Esophagus squamous epithelium (tissue), 5 donors: Measurements from ENCODE around the gene C10orf67. TPM values are rescaled to one million over a fixed set of nuclear protein-coding genes. Genes with fewer than 3 reads are reported as not detected.

Experiments used
- DNase-seq: peaks from one replicate; lab custom pipeline; 2025; lab: John Stamatoyannopoulos, UW
- H3K27ac ChIP-seq, 4 donors: fragments of 200-600 bp; sonication (generic); one replicate each; pipeline ENCODE4 v1.5.1; 2016 to 2019; ENCODE audit warnings: mild to moderate bottlenecking in 1 of 4
- H3K27me3 ChIP-seq, 4 donors: fragments of 200-600 bp; sonication (generic); 1 replicate in 3 of 4; 2 replicates in 1 of 4; pipeline versions ENCODE4 v1.5.1 to v1.6.0; 2017 to 2021; ENCODE audit warnings: antibody characterized with exemption in 1 of 4
- H3K36me3 ChIP-seq, 3 donors: fragments of 200-600 bp; sonication (generic); one replicate each; pipeline ENCODE4 v1.5.1; 2016 to 2019
- H3K4me1 ChIP-seq, 3 donors: fragments of 200-600 bp; sonication (generic); one replicate each; pipeline ENCODE4 v1.5.1; 2017 to 2019
- H3K4me3 ChIP-seq, 4 donors: fragments of 200-600 bp; sonication (generic); 1 replicate in 3 of 4; 2 replicates in 1 of 4; pipeline ENCODE4 v1.5.1; 2016 to 2019; ENCODE audit warnings: mild to moderate bottlenecking in 2 of 4, moderate library complexity in 1 of 4
- H3K9me3 ChIP-seq, 3 donors: fragments of 200-600 bp; sonication (generic); one replicate each; pipeline ENCODE4 v1.5.1; 2016 to 2019
- POLR2A ChIP-seq, 4 donors: fragments of 450-650 bp; IDR thresholded peaks; one replicate each; pipeline ENCODE4 v1.6.1; 2017; ENCODE audit warnings: antibody characterized with exemption in 4 of 4, mild to moderate bottlenecking in 4 of 4, moderate library complexity in 3 of 4
- WGBS, 2 donors: methylation state at CpG; one replicate each; pipeline ENCODE4 v1.1.5; 2018; 5-methylcytosine and 5-hydroxymethylcytosine counted together
- intact Hi-C: fragments of 100-400 bp; cut with DNase I; formaldehyde crosslinking; loops from one replicate; pipeline ENCODE4 v1.15.0; 2022
- total RNA-seq, 4 donors: library from RNA; depleted of rRNA; stranded (reverse); fragments of >200 nt; gene quantifications; one replicate each; pipeline ENCODE4 v1.1.0, GENCODE V29; 2016
- TF ChIP-seq, protein P1 (sequence below), 6 experiments: fragments of 450-650 bp in 4 of 6; fragments of 200-600 bp in 2 of 6; sonication (generic) in 2 of 6; IDR thresholded peaks; one replicate each; pipeline ENCODE4 v1.5.1; 2016 to 2019; ENCODE audit warnings: antibody characterized with exemption in 6 of 6, mild to moderate bottlenecking in 4 of 6, moderate library complexity in 4 of 6
- donor health status: DM: yes; HTN: yes; CAD: no.

The C10orf67 gene
- total RNA-seq, 4 donors from 2014 or later = 0.18 to 0.27 TPM; not detected in 2

GRCh38 chr10:23174977-23175512 lies 169.6 kb downstream of the C10orf67 start:
- Histone ChIP-seq H3K4me1 (peaks cover 0 to 19% (median 8%) of the 10 kb centered on the region in 3 donors), H3K9me3 (no peaks in the 10 kb centered on the region), H3K36me3 (no peaks in the 10 kb centered on the region), H3K27me3 (peaks cover 11 to 98% (median 20%) of the 10 kb centered on the region in 4 donors), H3K4me3 (no peak overlapping the region), H3K27ac (no peak overlapping the region)
- DNase-seq = no peak
- WGBS, 2 donors = 34% methylated on average over 9 of the region's 14 CpGs; no CpG with 5 or more reads in 1 of the 2 donors
- intact Hi-C loops = no loop called here
- TF ChIP-seq, protein P1, sequence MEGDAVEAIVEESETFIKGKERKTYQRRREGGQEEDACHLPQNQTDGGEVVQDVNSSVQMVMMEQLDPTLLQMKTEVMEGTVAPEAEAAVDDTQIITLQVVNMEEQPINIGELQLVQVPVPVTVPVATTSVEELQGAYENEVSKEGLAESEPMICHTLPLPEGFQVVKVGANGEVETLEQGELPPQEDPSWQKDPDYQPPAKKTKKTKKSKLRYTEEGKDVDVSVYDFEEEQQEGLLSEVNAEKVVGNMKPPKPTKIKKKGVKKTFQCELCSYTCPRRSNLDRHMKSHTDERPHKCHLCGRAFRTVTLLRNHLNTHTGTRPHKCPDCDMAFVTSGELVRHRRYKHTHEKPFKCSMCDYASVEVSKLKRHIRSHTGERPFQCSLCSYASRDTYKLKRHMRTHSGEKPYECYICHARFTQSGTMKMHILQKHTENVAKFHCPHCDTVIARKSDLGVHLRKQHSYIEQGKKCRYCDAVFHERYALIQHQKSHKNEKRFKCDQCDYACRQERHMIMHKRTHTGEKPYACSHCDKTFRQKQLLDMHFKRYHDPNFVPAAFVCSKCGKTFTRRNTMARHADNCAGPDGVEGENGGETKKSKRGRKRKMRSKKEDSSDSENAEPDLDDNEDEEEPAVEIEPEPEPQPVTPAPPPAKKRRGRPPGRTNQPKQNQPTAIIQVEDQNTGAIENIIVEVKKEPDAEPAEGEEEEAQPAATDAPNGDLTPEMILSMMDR (IDR thresholded peaks at IDR 0.05) = no peak
- TF ChIP-seq POLR2A (IDR thresholded peaks at IDR 0.05) = no peak

GRCh38 chr10:23174074-23174976 lies 170.3 kb downstream of the C10orf67 start:
- intact Hi-C loops = no loop called here
- Histone ChIP-seq H3K4me1 (peaks cover 0 to 19% (median 8%) of the 10 kb centered on the region in 3 donors), H3K27me3 (peaks cover 11 to 100% (median 20%) of the 10 kb centered on the region in 4 donors), H3K4me3 (no peak overlapping the region), H3K27ac (no peak overlapping the region), H3K36me3 (no peaks in the 10 kb centered on the region), H3K9me3 (no peaks in the 10 kb centered on the region)
- 3% methylated on average over 16 of the region's 88 CpGs; no CpG with 5 or more reads in 1 of the 2 donors for WGBS, 2 donors
- no peak for DNase-seq
- no peak for TF ChIP-seq POLR2A (IDR thresholded peaks at IDR 0.05)
- TF ChIP-seq, protein P1 (IDR thresholded peaks at IDR 0.05) = no peak

DNA sequence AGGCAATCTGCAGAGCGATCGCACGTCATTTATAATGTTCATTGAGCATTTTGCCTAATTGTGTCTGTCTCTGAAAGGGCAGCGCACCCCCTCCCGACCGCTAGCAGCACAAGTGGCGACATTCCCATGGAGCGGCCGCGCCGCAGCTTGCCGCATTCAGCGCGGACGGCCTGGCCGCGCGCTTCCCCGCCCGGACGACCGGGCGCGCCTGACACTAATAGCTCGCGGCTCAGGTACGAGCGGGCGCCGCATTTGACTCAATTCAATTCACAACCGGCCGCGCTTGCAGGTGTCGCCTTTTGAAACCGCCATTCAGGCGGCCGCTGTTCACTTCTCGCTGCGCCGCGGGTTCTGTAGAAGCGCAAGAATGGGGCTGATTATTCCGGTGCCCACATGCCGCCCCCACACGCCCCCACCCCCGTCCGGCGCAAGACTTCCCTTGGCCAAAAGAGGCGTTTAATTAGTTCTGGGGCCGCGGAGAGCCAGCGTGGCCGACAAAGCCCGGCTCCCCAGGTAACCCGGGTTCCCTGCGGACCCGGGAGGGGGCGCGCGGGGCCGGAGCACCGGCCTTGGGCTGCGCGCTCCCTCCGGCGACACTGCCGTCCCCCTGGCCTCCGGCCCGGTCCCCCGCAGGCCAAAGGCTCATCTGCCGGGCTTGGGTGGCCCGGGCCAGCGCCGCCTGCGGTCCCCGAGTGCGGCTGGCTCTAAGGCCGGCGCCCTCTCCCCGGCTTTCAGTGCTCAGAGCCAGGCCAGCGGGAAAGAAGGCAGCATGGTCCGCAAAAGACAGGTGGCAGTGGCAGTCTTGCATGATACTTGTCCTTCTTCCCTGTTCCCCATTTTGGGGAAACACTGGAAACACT lies 171.2 kb downstream of the C10orf67 start:
- TF ChIP-seq, protein P1 (IDR thresholded peaks at IDR 0.05) = no peak
- no peak for TF ChIP-seq POLR2A (IDR thresholded peaks at IDR 0.05)
- H3K36me3 ChIP-seq = no peaks in the 10 kb centered on the region
- H3K27me3 ChIP-seq = peaks cover 11 to 100% (median 20%) of the 10 kb centered on the region in 4 donors
- 6 to 7% methylated on average over 3 to 5 of the region's 82 CpGs for WGBS, 2 donors
- H3K9me3 ChIP-seq = no peaks in the 10 kb centered on the region
- H3K4me1 ChIP-seq = peaks cover 0 to 19% (median 8%) of the 10 kb centered on the region in 3 donors
- intact Hi-C loops = no loop called here
- no peak overlapping the region for H3K27ac ChIP-seq
- H3K4me3 ChIP-seq = peak overlapping the region in 1 of 4 donors; percentile 12
- no peak for DNase-seq

DNA sequence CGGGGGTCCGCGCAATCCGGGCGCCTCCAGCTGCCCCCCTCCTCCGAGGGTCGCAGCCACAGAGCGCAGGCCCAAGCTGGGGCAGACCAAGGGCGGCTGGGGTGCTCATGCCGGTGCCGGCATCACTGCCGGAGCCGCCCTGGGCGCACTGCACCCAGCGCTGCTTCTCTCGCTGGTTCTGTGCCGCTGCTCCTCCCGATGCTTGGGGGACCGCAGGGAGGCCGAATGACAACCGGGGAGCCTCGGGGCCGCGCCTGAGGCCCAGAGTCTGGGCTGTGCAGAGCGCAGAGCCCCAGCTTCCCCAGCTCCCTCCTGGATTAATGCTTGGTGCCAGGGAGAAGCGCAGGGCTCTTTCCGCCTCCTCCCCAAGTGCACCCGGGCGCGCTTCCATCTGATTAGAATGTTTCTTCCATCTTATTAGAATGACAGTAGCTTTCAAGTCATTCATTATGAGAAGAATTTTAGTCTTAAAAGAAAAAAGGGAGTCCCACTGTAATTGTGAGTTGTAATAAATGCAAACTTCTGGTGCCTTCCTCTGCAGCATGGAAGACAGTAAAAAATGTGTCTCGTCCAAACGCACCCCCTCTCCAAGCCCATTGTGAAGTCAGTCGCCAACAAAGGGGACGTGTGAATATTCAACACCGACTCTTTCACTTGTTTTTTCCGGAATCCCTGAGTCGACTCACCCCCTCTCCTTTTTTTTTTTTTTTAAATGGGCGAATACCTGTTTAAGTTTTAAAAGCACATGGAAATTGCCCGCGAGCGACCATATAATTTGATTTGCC lies 172.0 kb downstream of the C10orf67 start:
- Histone ChIP-seq H3K27me3 (peaks cover 11 to 96% (median 20%) of the 10 kb centered on the region in 4 donors), H3K9me3 (no peaks in the 10 kb centered on the region), H3K4me3 (no peak overlapping the region), H3K27ac (no peak overlapping the region), H3K4me1 (peaks cover 0 to 19% (median 8%) of the 10 kb centered on the region in 3 donors), H3K36me3 (no peaks in the 10 kb centered on the region)
- intact Hi-C loops = no loop called here
- TF ChIP-seq, protein P1 (IDR thresholded peaks at IDR 0.05) = no peak
- no peak for TF ChIP-seq POLR2A (IDR thresholded peaks at IDR 0.05)
- no peak for DNase-seq
- WGBS, 2 donors = 2 to 7% methylated on average over 15 to 28 of the region's 41 CpGs
